UCSD-AML1 (cell line): ENCODE results near the gene SELENON.
A peak's percentile ranks its signal among the peaks of the same experiment; 100 is the strongest.

Source experiments
- DNase-seq: peaks from one replicate; lab custom pipeline; 2025; ENCODE audit not compliant: unreplicated experiment; lab: John Stamatoyannopoulos, UW

SELENON gene, protein sequence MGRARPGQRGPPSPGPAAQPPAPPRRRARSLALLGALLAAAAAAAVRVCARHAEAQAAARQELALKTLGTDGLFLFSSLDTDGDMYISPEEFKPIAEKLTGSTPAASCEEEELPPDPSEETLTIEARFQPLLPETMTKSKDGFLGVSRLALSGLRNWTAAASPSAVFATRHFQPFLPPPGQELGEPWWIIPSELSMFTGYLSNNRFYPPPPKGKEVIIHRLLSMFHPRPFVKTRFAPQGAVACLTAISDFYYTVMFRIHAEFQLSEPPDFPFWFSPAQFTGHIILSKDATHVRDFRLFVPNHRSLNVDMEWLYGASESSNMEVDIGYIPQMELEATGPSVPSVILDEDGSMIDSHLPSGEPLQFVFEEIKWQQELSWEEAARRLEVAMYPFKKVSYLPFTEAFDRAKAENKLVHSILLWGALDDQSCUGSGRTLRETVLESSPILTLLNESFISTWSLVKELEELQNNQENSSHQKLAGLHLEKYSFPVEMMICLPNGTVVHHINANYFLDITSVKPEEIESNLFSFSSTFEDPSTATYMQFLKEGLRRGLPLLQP

GRCh38 chr1:25799935-25800702 lies at the start of gene SELENON:
Gene SELENON, plus strand, starts transcription at chr1:25800193. Its CDS starts 38 bp downstream, at chr1:25800231.
- DNase-seq = peak; percentile 86

GRCh38 chr1:25750923-25751605 lies 48.9 kb upstream of the SELENON start:
- no peak for DNase-seq

GRCh38 chr1:25754470-25755181 lies 45.4 kb upstream of the SELENON start:
- DNase-seq = peak; percentile 30

DNA sequence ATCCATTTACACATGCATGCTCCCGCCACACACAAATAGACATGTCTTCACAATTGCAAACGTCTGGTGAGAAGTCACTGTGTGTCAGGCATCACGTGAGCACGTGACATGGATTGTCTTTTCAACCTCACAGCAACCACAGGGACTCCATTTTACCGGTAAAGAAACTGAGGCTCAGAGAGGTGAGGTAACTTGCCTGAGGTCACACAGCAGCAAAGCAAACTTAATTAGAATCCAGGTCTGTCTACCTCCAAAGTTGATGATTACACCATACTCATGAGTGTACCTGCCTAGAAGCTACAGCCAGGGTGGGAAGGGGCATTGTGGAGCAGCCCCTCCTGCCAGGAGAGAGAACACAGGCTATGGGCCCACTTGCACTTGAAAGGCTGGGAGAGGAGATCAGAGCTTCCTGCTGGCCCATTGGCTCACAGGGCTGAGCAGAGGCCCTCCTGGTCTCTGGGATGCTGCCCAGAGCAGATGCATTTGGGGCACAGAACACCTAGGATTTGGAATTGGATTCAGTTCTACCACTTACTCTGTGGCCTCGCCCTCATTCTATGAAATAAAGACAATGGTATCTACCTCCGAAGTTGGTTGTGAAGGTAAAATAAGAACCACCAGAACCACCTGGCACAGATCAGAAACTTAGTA lies 44.4 kb upstream of the SELENON start:
- DNase-seq = no peak

DNA sequence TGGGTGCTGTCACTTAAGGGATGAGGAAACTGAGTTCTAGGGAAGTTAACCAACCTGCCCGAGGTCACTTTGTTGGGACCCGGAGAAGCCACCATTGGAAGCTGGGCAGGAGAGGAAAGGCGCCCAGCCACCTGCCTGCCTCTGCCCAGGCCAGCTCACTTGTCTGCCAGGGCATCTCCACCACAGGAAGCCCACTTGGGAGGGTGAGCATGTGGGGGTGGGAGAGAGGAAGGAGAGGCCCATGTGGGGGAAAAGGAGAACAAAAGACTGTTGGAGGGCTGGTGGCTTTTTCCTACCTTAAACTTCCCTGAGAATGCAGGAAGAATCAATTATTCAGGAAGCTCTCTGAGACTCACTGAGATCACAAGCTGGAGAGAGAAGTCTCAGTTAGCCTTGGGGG lies 43.8 kb upstream of the SELENON start:
- DNase-seq = peak; percentile 64

DNA sequence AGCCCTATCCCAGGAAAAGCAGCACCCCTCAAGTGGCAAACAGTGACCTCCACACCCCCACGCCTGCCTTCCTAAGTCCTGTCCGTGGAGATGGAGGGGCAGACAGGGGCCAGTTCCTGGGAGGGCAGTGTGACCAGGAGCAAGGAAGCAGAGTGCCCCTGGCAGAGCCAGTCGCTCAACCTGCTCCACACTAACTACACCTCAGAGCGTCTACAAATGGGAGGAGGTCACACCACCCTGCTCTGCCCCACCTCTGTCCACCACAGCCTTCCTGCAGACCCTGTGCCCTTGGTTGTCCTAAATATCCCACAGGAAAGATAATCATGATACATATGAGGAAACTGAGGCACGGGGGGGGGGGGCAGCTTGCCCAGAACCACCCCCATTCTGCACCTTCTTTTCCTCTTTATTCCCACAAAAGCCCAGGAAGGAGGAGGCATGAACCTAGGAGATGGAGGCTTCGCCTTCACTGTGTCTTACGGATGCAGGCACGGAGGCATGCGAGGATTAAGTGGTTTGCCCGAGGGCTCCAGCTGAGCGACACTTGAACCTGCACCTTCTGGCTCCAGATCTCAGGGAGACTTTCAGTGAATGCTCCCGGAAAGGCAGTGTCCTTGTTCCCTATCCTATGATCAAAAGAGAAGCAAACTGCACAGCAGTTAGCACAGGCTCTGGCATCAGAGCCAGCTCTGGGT lies 42.7 kb upstream of the SELENON start:
- no peak for DNase-seq

GRCh38 chr1:25757846-25758185 lies 42.2 kb upstream of the SELENON start:
- DNase-seq = no peak

- no peak for DNase-seq
Observed at GRCh38 chr1:25758466-25759070, 41.4 kb upstream of the SELENON start.

DNA sequence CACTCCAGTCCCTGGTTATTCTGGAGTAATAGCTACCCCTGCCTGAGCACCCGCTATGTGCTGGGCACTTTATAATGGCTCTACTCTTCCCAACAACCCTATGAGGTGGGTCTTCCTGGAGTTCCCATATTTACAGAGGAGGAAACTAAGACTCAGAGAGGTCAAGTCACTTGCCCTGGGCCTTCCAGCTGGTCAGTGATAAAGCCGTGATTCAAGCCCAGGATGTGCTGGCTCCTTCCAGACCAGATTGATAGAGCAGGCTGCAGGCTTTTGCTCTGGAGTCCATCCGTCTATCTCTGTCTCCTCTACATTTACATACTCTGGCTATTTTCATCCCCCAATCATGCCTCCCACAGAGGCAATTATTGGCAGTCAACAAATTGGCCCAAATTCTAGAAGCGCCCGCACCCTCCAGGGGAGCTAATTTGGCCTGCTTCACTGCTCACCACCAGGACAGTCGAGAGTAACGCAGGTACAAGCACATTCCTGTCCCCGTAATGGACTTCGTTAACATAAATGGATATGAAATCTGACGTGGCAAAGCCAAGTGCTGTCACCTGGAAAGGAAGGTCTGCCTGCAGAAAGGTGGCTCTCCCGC lies 39.8 kb upstream of the SELENON start:
- no peak for DNase-seq

DNA sequence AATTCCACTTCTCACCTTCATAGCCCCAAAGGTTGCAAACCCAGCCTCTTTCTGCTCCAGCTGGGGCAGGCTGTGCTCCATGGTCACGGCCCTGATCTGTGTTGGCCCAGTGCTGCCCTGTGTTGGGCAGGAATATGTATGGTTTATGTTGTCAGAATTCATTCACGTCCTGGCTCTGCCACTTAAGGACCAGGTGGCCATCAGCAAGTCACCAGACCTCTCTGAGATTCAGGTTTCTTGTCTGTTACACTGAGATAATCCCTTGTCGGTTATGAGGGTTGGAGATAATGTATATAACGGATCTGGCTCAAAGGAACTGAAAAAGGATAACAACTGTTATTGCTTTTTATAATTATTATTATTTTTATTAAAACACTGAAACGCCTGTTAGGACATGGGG lies 39.1 kb upstream of the SELENON start:
- DNase-seq = no peak

GRCh38 chr1:25763493-25763892 lies 36.5 kb upstream of the SELENON start:
- no peak for DNase-seq

DNA sequence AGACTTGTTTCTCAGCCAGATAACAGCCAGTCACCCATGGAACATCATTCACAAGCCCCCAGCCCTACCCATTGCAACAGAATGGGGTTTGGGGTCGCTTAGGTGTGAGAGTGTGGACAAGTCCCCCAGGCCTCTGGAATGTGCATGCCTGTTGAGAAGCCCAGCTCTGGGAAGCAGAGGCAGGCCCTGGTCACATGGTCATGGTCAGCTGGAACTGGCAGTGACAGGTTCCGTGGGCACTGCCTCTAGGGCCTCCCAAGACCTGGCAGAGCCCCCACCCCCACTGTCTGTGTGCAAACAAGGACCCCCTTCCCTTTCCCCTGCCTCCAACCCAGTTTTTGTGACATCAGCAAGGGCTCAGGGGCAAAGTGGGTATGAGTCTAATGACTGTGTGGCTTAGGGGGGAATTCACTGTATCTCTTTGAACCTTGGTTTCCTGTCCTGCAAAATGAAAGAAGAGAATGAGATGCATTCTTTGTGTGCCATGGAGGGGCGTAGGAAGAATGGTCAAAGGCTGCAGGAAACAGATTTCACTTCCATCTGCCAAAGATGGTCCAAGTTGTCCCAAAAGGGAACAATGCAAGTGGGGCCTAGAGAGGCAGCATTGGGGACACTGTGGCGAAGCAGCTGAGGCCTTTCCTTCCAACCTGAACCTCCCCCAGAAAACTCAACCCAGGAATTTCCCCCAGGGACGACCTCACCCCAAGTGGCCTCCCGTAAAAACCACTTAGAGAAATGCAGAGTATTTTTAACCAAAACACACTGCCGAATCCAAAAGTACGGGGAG lies 34.7 kb upstream of the SELENON start:
- DNase-seq = peak; percentile 43

DNA sequence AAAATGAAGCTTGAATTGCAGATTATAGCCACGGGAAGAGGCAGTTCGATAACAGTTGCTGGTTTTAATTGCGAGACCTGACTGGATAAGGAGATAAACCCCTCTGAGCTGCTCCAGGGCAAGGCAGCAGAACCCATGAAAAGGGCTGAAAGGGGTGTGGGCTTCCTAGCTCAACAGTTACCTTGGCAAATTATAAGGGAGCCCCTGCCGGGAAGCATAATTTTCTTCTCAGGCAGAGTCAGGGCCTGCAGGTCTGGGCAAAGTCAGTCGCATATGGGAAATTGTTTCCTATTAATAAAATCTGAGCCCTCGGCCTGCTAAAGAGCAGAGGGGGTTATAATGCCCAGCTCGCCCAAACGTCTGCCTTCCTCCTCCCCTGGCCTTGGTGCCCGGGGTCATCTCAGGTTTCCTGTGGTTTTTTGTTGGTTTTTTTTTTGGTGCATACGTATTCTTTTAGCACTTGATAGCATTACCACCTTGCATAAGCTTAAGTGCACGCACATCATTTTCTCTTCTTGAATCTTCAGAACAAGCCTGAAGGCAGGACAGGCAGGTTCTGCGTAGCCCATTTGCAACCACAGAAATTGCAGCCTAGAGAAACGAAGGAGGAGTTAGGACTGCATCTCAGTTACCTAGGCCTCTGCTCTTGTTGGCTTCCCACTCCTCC lies 33.9 kb upstream of the SELENON start:
- no peak for DNase-seq

- no peak for DNase-seq
Observed at GRCh38 chr1:25766721-25767436, 33.1 kb upstream of the SELENON start.

GRCh38 chr1:25767437-25767770 lies 32.6 kb upstream of the SELENON start:
- no peak for DNase-seq

- no peak for DNase-seq
Observed at GRCh38 chr1:25768999-25769398, 31.0 kb upstream of the SELENON start.
